Transverse colon (tissue), 4 donors: Measurements from ENCODE around the gene NCEH1. TPM values are rescaled to one million over a fixed set of nuclear protein-coding genes. Genes with fewer than 3 reads are reported as not detected.
A peak's percentile ranks its signal among the peaks of the same experiment; 100 is the strongest.

Experiments used
- DNase-seq: peaks from one replicate; pipeline ENCODE4 v3.0.0-alpha.2; 2019
- H3K27ac ChIP-seq, 4 donors: fragments of 200-600 bp; sonication (generic); 2 replicates each; pipeline ENCODE4 v1.5.1; 2016 to 2018; ENCODE audit warnings: inconsistent platforms in 4 of 4
- H3K27me3 ChIP-seq: fragments of 200-600 bp; sonication (generic); 2 replicates; pipeline ENCODE4 v1.5.1; 2017; ENCODE audit warnings: inconsistent platforms
- H3K36me3 ChIP-seq, 4 donors: fragments of 200-600 bp; sonication (generic); 2 replicates each; pipeline ENCODE4 v1.5.1; 2017 to 2019; ENCODE audit warnings: inconsistent platforms in 4 of 4
- H3K4me1 ChIP-seq, 4 donors: fragments of 200-600 bp; sonication (generic); 2 replicates each; pipeline ENCODE4 v1.5.1; 2017 to 2020; ENCODE audit warnings: inconsistent platforms in 4 of 4
- H3K4me3 ChIP-seq, 4 donors: fragments of 200-600 bp; sonication (generic); 1 replicate in 1 of 4; 2 replicates in 3 of 4; pipeline versions ENCODE4 v1.5.1 to v1.6.1; 2017 to 2019; ENCODE audit warnings: inconsistent platforms in 4 of 4
- H3K9me3 ChIP-seq, 2 donors: fragments of 200-600 bp; sonication (generic); 2 replicates each; pipeline ENCODE4 v1.5.1; 2017 to 2019; ENCODE audit warnings: inconsistent platforms in 2 of 2
- EP300 ChIP-seq: sonication (generic); formaldehyde crosslinking; IDR thresholded peaks from one replicate; pipeline ENCODE4 v1.6.1; 2017; ENCODE audit warnings: antibody characterized with exemption, low read depth
- POLR2A ChIP-seq: fragments of 450-650 bp; IDR thresholded peaks from one replicate; pipeline ENCODE4 v1.6.1; 2016; ENCODE audit warnings: antibody characterized with exemption, mild to moderate bottlenecking, moderate library complexity
- POLR2AphosphoS5 ChIP-seq, 3 donors: sonication (generic); formaldehyde crosslinking; IDR thresholded peaks; one replicate each; pipeline ENCODE4 v1.6.1; 2016; ENCODE audit warnings: antibody characterized with exemption in 3 of 3
- WGBS, 2 donors: methylation state at CpG; one replicate each; pipeline ENCODE4 v1.1.5; 2018; ENCODE audit warnings: low coverage in 1 of 2; 5-methylcytosine and 5-hydroxymethylcytosine counted together
- in situ Hi-C, 4 donors: fragments of 200-750 bp; cut with MboI; loops; one replicate each; pipeline versions ENCODE4 v1.15.0 to v1.15.1; 2017; ENCODE audit warnings: low sequenced_read_pairs in 3 of 4, low pct_ligation_motif_present in 1 of 4, low pct_unique_long_range_greater_than_20kb in 1 of 4
- intact Hi-C: fragments of 100-400 bp; cut with DNase I; formaldehyde crosslinking; loops from one replicate; pipeline ENCODE4 v1.15.1; 2023; ENCODE audit warnings: low total_unique reads
- total RNA-seq, 4 donors: library from RNA; depleted of rRNA; stranded (reverse); fragments of >200 nt; gene quantifications; one replicate each; pipeline ENCODE4 v1.1.0, GENCODE V29; 2016
- TF ChIP-seq, protein P1 (sequence below), 5 experiments: fragments of 200-600 bp in 3 of 5; fragments of 450-650 bp in 2 of 5; sonication (generic) in 3 of 5; IDR thresholded peaks; 1 replicate in 2 of 5; 2 replicates in 3 of 5; pipeline ENCODE4 v1.5.1; 2016 to 2017; ENCODE audit warnings: antibody characterized with exemption in 5 of 5, inconsistent platforms in 3 of 5, mild to moderate bottlenecking in 2 of 5, moderate library complexity in 1 of 5

The NCEH1 gene
- total RNA-seq, 4 donors from 2014 or later = 2.4 to 88.3 (median 29.3) TPM

DNA sequence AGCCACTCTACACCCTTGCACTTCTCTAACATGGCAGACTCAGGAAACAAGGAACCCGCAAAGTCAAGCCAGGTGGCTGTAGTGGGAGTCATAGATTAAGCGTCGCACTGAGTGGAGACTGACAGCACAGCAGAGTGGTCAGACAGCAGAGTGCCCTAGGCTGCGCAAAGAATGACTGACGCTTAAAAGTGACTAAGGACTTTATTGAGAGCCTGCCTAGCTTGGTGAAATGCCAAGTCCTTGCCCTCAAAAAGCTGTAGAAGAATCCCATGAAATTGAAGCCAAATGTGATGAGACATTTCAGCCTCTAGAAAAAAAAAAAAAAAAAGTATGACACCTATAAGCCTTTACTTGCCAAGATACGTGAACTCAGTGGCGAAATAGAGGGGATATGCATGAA is 30.2 kb downstream of the NCEH1 start:
- Histone ChIP-seq H3K9me3 (no peaks in the 10 kb centered on the region), H3K4me1 (peaks cover 0 to 17% (median 11%) of the 10 kb centered on the region in 4 donors), H3K4me3 (no peak overlapping the region), H3K27me3 (no peaks in the 10 kb centered on the region), H3K36me3 (no peaks in the 10 kb centered on the region), H3K27ac (no peak overlapping the region)
- in situ Hi-C loops (no loop called here), intact Hi-C loops (no loop called here)
- WGBS, 2 donors = 94 to 97% methylated on average over 3 to 7 of the region's 7 CpGs
- no peak for DNase-seq
- TF ChIP-seq POLR2A = no peak

DNA sequence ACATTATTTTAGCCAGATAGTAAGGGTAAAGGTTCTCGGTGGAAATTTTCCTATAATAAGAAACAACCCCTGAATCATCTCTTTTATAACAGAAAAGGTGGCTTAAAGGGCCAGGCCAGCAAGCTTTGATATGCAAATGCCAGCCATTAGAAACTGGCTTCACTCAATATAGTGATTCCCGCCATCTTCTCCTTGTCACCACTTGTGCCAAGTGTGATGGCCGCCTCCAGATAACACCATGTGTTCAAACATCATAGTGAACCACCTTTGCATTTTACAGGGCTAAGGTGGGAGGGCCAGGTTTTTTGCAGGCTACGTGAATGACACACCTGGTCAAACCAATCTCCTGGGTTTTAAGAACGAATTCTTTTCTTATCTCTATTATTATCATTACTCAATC is 31.3 kb downstream of the NCEH1 start:
- TF ChIP-seq POLR2AphosphoS5 (IDR thresholded peaks at IDR 0.05) = no peak
- TF ChIP-seq EP300 = no peak
- TF ChIP-seq POLR2A = no peak
- TF ChIP-seq, protein P1, sequence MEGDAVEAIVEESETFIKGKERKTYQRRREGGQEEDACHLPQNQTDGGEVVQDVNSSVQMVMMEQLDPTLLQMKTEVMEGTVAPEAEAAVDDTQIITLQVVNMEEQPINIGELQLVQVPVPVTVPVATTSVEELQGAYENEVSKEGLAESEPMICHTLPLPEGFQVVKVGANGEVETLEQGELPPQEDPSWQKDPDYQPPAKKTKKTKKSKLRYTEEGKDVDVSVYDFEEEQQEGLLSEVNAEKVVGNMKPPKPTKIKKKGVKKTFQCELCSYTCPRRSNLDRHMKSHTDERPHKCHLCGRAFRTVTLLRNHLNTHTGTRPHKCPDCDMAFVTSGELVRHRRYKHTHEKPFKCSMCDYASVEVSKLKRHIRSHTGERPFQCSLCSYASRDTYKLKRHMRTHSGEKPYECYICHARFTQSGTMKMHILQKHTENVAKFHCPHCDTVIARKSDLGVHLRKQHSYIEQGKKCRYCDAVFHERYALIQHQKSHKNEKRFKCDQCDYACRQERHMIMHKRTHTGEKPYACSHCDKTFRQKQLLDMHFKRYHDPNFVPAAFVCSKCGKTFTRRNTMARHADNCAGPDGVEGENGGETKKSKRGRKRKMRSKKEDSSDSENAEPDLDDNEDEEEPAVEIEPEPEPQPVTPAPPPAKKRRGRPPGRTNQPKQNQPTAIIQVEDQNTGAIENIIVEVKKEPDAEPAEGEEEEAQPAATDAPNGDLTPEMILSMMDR (IDR thresholded peaks at IDR 0.05) = no peak
- peaks cover 0 to 17% (median 11%) of the 10 kb centered on the region in 4 donors for H3K4me1 ChIP-seq
- intact Hi-C loops = no loop called here
- H3K36me3 ChIP-seq = no peaks in the 10 kb centered on the region
- H3K27ac ChIP-seq = no peak overlapping the region
- H3K27me3 ChIP-seq = no peaks in the 10 kb centered on the region
- 90 to 92% methylated on average over 2 to 5 of the region's 5 CpGs for WGBS, 2 donors
- in situ Hi-C loops = no loop called here
- no peak overlapping the region for H3K4me3 ChIP-seq
- H3K9me3 ChIP-seq = no peaks in the 10 kb centered on the region
- DNase-seq = no peak

GRCh38 chr3:172678068-172678467 is 32.8 kb downstream of the NCEH1 start:
- H3K9me3 ChIP-seq = no peaks in the 10 kb centered on the region
- in situ Hi-C loops (no loop called here), intact Hi-C loops (no loop called here)
- H3K27ac ChIP-seq = peak overlapping the region in 3 of 4 donors; percentile 13 to 59 (median 23)
- WGBS, 2 donors = 68% methylated on average over 1 of the region's 1 CpG; no CpG with 5 or more reads in 1 of the 2 donors
- H3K36me3 ChIP-seq = no peaks in the 10 kb centered on the region
- no peak overlapping the region for H3K4me3 ChIP-seq
- no peak for DNase-seq
- H3K27me3 ChIP-seq = no peaks in the 10 kb centered on the region
- peaks cover 0 to 23% (median 11%) of the 10 kb centered on the region in 4 donors for H3K4me1 ChIP-seq
- TF ChIP-seq, protein P1 (IDR thresholded peaks at IDR 0.05) = no peak
- TF ChIP-seq POLR2AphosphoS5 (IDR thresholded peaks at IDR 0.05) (no peak), EP300 (no peak), POLR2A (no peak)

GRCh38 chr3:172676196-172676922 is 34.5 kb downstream of the NCEH1 start:
- H3K36me3 ChIP-seq = no peaks in the 10 kb centered on the region
- H3K4me1 ChIP-seq = peaks cover 0 to 27% (median 11%) of the 10 kb centered on the region in 4 donors
- WGBS, 2 donors = 80 to 87% methylated on average over 20 to 21 of the region's 21 CpGs
- no peak for DNase-seq
- TF ChIP-seq POLR2AphosphoS5 (IDR thresholded peaks at IDR 0.05) = no peak
- no peak for TF ChIP-seq POLR2A
- TF ChIP-seq, protein P1 (IDR thresholded peaks at IDR 0.05) = no peak
- no peak for TF ChIP-seq EP300
- H3K27me3 ChIP-seq = no peaks in the 10 kb centered on the region
- peak overlapping the region in 3 of 4 donors; percentile 15 to 52 (median 22) for H3K27ac ChIP-seq
- no peaks in the 10 kb centered on the region for H3K9me3 ChIP-seq
- H3K4me3 ChIP-seq = no peak overlapping the region
- in situ Hi-C loops = no loop called here
- intact Hi-C loops = loop anchor here (2.0 kb wide), 1 partner anchor 72 kb away; no protein-coding TSS in a partner anchor
